ENCODE data around the gene MTFR1L. TPM values are rescaled to one million over a fixed set of nuclear protein-coding genes. Genes with fewer than 3 reads are reported as not detected.
"Not testable (repeated sequence)": the region's sequence is repeated elsewhere in the genome, so short reads cannot be mapped to it uniquely, and the experiment has no call there.

The MTFR1L gene
- total RNA-seq, 2 donors from 2014 or later, result 154 to 303 TPM

DNA sequence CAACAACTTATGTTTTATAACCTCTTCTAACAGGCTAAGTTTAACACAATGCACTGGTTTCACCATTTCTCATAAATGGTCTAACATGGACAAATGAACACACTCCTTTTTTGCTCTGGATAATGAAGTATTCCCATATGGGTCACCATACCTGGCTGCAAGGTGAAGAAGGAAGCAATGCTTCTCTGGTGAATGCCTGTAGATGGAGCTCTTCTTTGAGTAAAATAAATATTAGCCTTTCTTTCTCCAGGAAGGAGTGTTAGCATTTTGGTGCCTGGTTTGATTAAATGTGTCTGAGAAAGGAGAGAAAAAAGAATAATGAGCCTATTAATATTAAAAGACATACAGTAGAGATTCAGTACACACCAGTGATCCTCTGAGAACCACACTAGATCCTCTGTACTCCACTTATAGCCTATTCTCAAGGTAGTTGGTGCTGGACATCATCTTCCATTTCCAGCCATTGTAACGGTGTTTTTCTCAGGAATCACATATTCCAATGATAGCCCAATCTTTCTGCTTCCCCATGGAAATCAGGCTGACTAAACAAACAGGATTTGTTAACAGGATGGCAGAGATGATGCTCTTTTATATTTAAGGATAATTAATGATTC, 17.6 kb downstream of the MTFR1L start:
- DNase-seq (ENCODE audit: low spot score), result no peak
- H3K4me3 ChIP-seq, result no peak overlapping the region
- peaks cover 20% of the 10 kb centered on the region for H3K36me3 ChIP-seq
- H3K9me3 ChIP-seq, result no peaks in the 10 kb centered on the region
- no peak overlapping the region for H3K27ac ChIP-seq
- no peaks in the 10 kb centered on the region for H3K27me3 ChIP-seq
- TF ChIP-seq, protein P1, sequence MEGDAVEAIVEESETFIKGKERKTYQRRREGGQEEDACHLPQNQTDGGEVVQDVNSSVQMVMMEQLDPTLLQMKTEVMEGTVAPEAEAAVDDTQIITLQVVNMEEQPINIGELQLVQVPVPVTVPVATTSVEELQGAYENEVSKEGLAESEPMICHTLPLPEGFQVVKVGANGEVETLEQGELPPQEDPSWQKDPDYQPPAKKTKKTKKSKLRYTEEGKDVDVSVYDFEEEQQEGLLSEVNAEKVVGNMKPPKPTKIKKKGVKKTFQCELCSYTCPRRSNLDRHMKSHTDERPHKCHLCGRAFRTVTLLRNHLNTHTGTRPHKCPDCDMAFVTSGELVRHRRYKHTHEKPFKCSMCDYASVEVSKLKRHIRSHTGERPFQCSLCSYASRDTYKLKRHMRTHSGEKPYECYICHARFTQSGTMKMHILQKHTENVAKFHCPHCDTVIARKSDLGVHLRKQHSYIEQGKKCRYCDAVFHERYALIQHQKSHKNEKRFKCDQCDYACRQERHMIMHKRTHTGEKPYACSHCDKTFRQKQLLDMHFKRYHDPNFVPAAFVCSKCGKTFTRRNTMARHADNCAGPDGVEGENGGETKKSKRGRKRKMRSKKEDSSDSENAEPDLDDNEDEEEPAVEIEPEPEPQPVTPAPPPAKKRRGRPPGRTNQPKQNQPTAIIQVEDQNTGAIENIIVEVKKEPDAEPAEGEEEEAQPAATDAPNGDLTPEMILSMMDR (IDR thresholded peaks at IDR 0.05), result no peak
- H3K4me1 ChIP-seq, result peaks cover 0 to 17% of the 10 kb centered on the region in 2 donors

GRCh38 chr1:25839808-25840207, 20.1 kb downstream of the MTFR1L start:
- H3K4me1 ChIP-seq, result peaks cover 0 to 17% of the 10 kb centered on the region in 2 donors
- not testable (repeated sequence) for H3K36me3 ChIP-seq; H3K27ac ChIP-seq; H3K4me3 ChIP-seq; H3K9me3 ChIP-seq; H3K27me3 ChIP-seq; DNase-seq (ENCODE audit: low spot score)

- Histone ChIP-seq H3K27me3 (no peaks in the 10 kb centered on the region), H3K4me1 (no peaks in the 10 kb centered on the region), H3K36me3 (no peaks in the 10 kb centered on the region), H3K27ac (no peak overlapping the region), H3K9me3 (no peaks in the 10 kb centered on the region), H3K4me3 (no peak overlapping the region)
- DNase-seq (ENCODE audit: low spot score), result no peak
- TF ChIP-seq, protein P1 (IDR thresholded peaks at IDR 0.05), result no peak
Observed at GRCh38 chr1:25843483-25843882, 23.7 kb downstream of the MTFR1L start.

DNA sequence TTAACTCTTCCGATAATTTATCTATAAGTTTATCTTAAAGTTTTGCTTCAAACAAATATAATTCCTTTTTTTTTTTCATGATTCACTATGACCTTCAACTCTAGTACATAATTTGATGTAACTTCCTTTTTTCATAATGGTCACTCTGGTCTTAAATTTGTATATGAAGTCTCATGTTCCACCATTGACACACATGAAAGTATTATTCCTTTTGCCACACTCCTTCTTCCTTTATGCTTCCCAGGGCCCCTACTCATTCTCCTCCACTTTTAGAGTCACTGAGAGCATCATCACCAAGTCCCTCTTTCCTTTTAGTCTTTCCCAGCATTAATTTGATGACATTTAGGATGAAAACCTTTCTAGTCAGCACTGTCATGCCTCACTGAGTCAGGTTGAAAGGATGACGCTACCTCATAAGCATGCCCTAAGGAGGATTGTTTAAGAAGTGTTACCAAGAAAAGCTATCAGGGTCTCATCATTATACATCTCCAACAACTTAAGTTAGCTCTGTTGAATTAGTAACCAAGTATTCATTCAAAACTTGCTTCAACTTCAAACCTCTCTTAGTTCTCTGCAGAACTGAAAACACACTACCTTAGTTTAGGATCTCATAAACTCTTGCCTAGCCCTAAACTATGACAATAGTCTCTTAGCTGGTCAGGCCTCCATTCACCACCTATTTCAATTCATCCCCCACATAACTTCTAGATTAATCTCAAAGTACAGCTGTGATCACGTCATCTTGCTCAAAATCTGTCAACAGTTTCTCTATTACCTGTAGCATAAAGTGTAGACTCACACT, 25.0 kb downstream of the MTFR1L start:
- no peak overlapping the region for H3K4me3 ChIP-seq
- no peaks in the 10 kb centered on the region for H3K27me3 ChIP-seq
- TF ChIP-seq, protein P1 (IDR thresholded peaks at IDR 0.05), result no peak

DNA sequence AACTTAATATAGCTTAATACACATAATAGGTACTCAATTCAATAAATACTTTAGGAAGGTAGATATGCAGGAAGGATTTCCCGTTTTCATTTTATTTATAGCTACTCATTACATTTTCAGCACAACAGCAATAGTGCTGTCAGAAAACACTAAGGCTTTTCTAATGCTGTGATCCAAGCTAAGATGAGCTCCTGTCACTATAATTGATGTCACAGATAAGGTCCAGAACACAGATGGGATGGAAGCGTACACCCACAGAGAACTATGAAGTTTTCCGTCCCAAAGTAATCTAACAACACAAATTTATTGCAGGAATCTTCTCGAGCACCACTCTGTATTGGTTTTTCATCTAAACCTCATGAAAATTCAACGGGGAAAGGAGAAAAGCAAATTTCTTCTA, 25.9 kb downstream of the MTFR1L start:
- no peak overlapping the region for H3K27ac ChIP-seq
- no peaks in the 10 kb centered on the region for H3K9me3 ChIP-seq
- H3K4me1 ChIP-seq, result no peaks in the 10 kb centered on the region
- H3K27me3 ChIP-seq, result no peaks in the 10 kb centered on the region
- TF ChIP-seq, protein P1 (IDR thresholded peaks at IDR 0.05), result no peak
- no peak for DNase-seq (ENCODE audit: low spot score)
- no peak overlapping the region for H3K4me3 ChIP-seq
- H3K36me3 ChIP-seq, result no peaks in the 10 kb centered on the region

More for the DNA sequence above, 25.0 kb downstream of the MTFR1L start:
- H3K4me1 ChIP-seq, result no peaks in the 10 kb centered on the region
- DNase-seq (ENCODE audit: low spot score), result no peak
- no peaks in the 10 kb centered on the region for H3K36me3 ChIP-seq
- no peaks in the 10 kb centered on the region for H3K9me3 ChIP-seq
- H3K27ac ChIP-seq, result no peak overlapping the region

DNA sequence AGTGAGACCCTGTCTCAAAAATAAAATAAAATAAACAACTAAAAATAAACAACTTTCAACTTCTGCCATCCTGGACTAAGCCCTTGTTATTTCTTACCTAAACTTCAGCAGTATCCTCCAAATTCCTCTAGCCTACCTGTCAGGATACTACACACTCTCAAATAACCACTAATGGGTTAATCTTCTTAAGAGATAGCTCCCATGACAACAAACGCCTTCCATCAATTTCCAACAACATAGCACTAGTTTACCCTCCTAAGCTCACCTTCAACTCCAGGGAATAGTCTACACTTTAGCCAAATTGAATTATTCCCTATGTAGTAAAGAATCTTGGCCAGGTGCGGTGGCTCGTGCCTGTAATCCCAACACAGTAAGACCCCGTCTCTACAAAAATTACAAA, 28.2 kb downstream of the MTFR1L start:
- no peaks in the 10 kb centered on the region for H3K27me3 ChIP-seq
- no peaks in the 10 kb centered on the region for H3K36me3 ChIP-seq
- no peaks in the 10 kb centered on the region for H3K4me1 ChIP-seq
- no peak overlapping the region for H3K4me3 ChIP-seq
- no peaks in the 10 kb centered on the region for H3K9me3 ChIP-seq
- TF ChIP-seq, protein P1 (IDR thresholded peaks at IDR 0.05), result no peak
- DNase-seq (ENCODE audit: low spot score), result no peak
- H3K27ac ChIP-seq, result no peak overlapping the region

Data from right atrium auricular region (tissue), 2 donors.